ENCODE results near the gene AAMDC.

GRCh38 chr11:77821349-77821851 is 456 bp downstream of the AAMDC start:
- no peak for TF ChIP-seq POLR2A (IDR thresholded peaks at IDR 0.05; ENCODE audit: low read depth, low read length)
- no peak for TF ChIP-seq TAF1 (IDR thresholded peaks at IDR 0.05; ENCODE audit: borderline replicate concordance, low read depth, low read length)
- TF ChIP-seq POLR2AphosphoS5 (IDR thresholded peaks at IDR 0.05; ENCODE audit: low read depth, low read length) = no peak

All from GM12892 (cell line).